Caco-2 (cell line): ENCODE measurements around the gene SIRT2. TPM values are rescaled to one million over a fixed set of nuclear protein-coding genes. Genes with fewer than 3 reads are reported as not detected.

ENCODE experiments used
- BruUV-seq: library from RNA; stranded (reverse); fragments of 400-500 nt; replicated peaks from 2 replicates; lab custom pipeline; 2021; lab: Mats Ljungman, UMichigan
- CTCF ChIA-PET: fragments of 300-600 bp; sonication (Branson Sonifier 250); formaldehyde crosslinking; loops from one replicate; lab custom pipeline; 2022; ENCODE audit warnings: antibody characterized with exemption; lab: Charles Lee
- POLR2A ChIA-PET: fragments of 300-600 bp; sonication (Branson Sonifier 250); formaldehyde crosslinking; loops from one replicate; lab custom pipeline; 2022; ENCODE audit warnings: antibody characterized with exemption; lab: Charles Lee
- DNase-seq, 2 experiments: peaks; one replicate each; pipeline versions ENCODE4 v3.0.0 to v3.0.0-alpha.2; 2020 to 2022
- H3K27me3 ChIP-seq: replicated peaks from 2 replicates; pipeline ENCODE4 v1.6.0; 2011; ENCODE audit warnings: low read length; ENCODE audit not compliant: control insufficient read depth, insufficient read depth
- H3K36me3 ChIP-seq: 2 replicates; pipeline ENCODE4 v1.5.1; 2011; ENCODE audit warnings: low read length; ENCODE audit not compliant: control insufficient read depth, insufficient read depth
- H3K4me1 ChIP-seq: fragments of 250-450 bp; sonication (Bioruptor Pico); 2 replicates; pipeline ENCODE4 v1.5.1; 2020; ENCODE audit warnings: mild to moderate bottlenecking
- H3K4me3 ChIP-seq: 2 replicates; pipeline ENCODE4 v1.5.1; 2011; ENCODE audit warnings: low read depth, mild to moderate bottlenecking, control low read depth, low read length
- H3K9me3 ChIP-seq: fragments of 250-450 bp; sonication (Bioruptor Pico); 2 replicates; pipeline ENCODE4 v1.5.1; 2020; ENCODE audit warnings: mild to moderate bottlenecking, moderate library complexity
- H3K27ac Mint-ChIP-seq: one replicate; pipeline ENCODE4 v1.8.0; 2022; ENCODE audit warnings: mixed read lengths; ENCODE audit not compliant: unreplicated experiment
- H3K27me3 Mint-ChIP-seq: one replicate; pipeline ENCODE4 v1.8.0; 2022; ENCODE audit warnings: mixed read lengths; ENCODE audit not compliant: insufficient read depth, unreplicated experiment
- H3K36me3 Mint-ChIP-seq: one replicate; pipeline ENCODE4 v1.8.0; 2022; ENCODE audit warnings: mild to moderate bottlenecking, mixed read lengths; ENCODE audit not compliant: insufficient read depth, unreplicated experiment
- H3K4me1 Mint-ChIP-seq: one replicate; pipeline ENCODE4 v1.8.0; 2022; ENCODE audit warnings: low read depth, mixed read lengths; ENCODE audit not compliant: unreplicated experiment
- H3K4me3 Mint-ChIP-seq: one replicate; pipeline ENCODE4 v1.8.0; 2022; ENCODE audit warnings: mild to moderate bottlenecking, moderate library complexity, mixed read lengths; ENCODE audit not compliant: unreplicated experiment
- H3K9me3 Mint-ChIP-seq: one replicate; pipeline ENCODE4 v1.8.0; 2022; ENCODE audit warnings: mixed read lengths; ENCODE audit not compliant: unreplicated experiment
- CTCF ChIP-seq, 2 experiments: fragments of 200-600 bp in 1 of 2; IDR thresholded peaks; 1 replicate in 1 of 2; 2 replicates in 1 of 2; pipeline versions ENCODE4 v1.5.1 to v1.8.0; 2011 to 2022; ENCODE audit warnings: antibody characterized with exemption in 1 of 2, control low read depth in 1 of 2, inconsistent platforms in 1 of 2, low read depth in 1 of 2, low read length in 1 of 2, mild to moderate bottlenecking in 1 of 2, moderate library complexity in 1 of 2; ENCODE audit not compliant: insufficient read depth in 1 of 2, severe bottlenecking in 1 of 2, unreplicated experiment in 1 of 2
- intact Hi-C: fragments of 100-400 bp; cut with micrococcal nuclease; formaldehyde crosslinking; loops from one replicate; pipeline ENCODE4 v1.10.0; 2022; ENCODE audit not compliant: unreplicated experiment
- total RNA-seq: library from RNA; stranded (reverse); gene quantifications from 2 replicates; pipeline ENCODE4 v1.2.3, GENCODE V29; 2022

Gene SIRT2
- total RNA-seq, 1 experiment from 2014 or later: 33.3 TPM

- no peak for TF ChIP-seq CTCF (IDR thresholded peaks at IDR 0.05; ENCODE audit: insufficient read depth in 1 of 2, low read depth in 1 of 2, low read length in 1 of 2, severe bottlenecking in 1 of 2, unreplicated experiment in 1 of 2)
- peak; percentile 99 for DNase-seq
- Mint-ChIP-seq H3K27ac (peak within 1 kb of the TSS; percentile 99), H3K36me3 (peaks cover 74% of the 10 kb centered on the region), H3K27me3 (no peaks in the 10 kb centered on the region), H3K9me3 (peaks cover 10% of the 10 kb centered on the region), H3K4me3 (peak within 1 kb of the TSS; percentile 77), H3K4me1 (no peaks in the 10 kb centered on the region)
- BruUV-seq: TSS peak; percentile 86
- ChIA-PET POLR2A (interaction anchor here (0.5 to 1.7 kb wide), 25 partner anchors 10 to 1125 kb away, joined by 3 to 21 read pairs (median 5); partner anchors contain the start of genes ACTN4, ECH1, FAM98C and FBXO17), CTCF (interaction anchor here (0.5 to 3.2 kb wide), 37 partner anchors 9 to 543 kb away, joined by 3 to 24 read pairs (median 5); partner anchors contain the start of genes ECH1, EIF3K, FAM98C and FBXO17)
- Histone ChIP-seq H3K4me1 (0 out of 2 replicates have a peak, but pooled peaks cover 5% of the 10 kb centered on the region), H3K27me3 (no peaks in the 10 kb centered on the region), H3K4me3 (peak within 1 kb of the TSS; percentile 85), H3K36me3 (peaks cover 9% of the 10 kb centered on the region), H3K9me3 (peaks cover 21% of the 10 kb centered on the region)
- intact Hi-C loops: loop anchor here (1.0 to 2.0 kb wide), 5 partner anchors 21 to 194 kb away; partner anchors contain the start of genes ECH1, NFKBIB and SIRT2
Observed at GRCh38 chr19:38930776-38931520, 31.5 kb upstream of the SIRT2 start, which contains the start of gene MRPS12. TSS of gene MRPS12 (plus strand) at chr19:38930944. CDS start at chr19:38931295, 351 bp downstream.

GRCh38 chr19:38929929-38930775 lies 30.7 kb upstream of the SIRT2 start, which contains the start of gene SARS2:
TSS of gene SARS2 (minus strand) at chr19:38930763. CDS start at chr19:38930736, 27 bp downstream.
- Mint-ChIP-seq H3K4me3 (peak within 1 kb of the TSS; percentile 77), H3K27me3 (no peaks in the 10 kb centered on the region), H3K9me3 (peaks cover 10% of the 10 kb centered on the region), H3K36me3 (peaks cover 74% of the 10 kb centered on the region), H3K4me1 (no peaks in the 10 kb centered on the region), H3K27ac (peak within 1 kb of the TSS; percentile 99)
- H3K36me3 ChIP-seq: peaks cover 11% of the 10 kb centered on the region
- peak within 1 kb of the TSS; percentile 85 for H3K4me3 ChIP-seq
- intact Hi-C loops: loop anchor here (1.0 to 2.0 kb wide), 5 partner anchors 22 to 193 kb away; partner anchors contain the start of genes ECH1, NFKBIB and SIRT2
- ChIA-PET CTCF (interaction anchor here (0.5 to 3.2 kb wide), 34 partner anchors 10 to 527 kb away, joined by 3 to 24 read pairs (median 5); partner anchors contain the start of genes ECH1, EIF3K, FAM98C and FBXO17), POLR2A (interaction anchor here (0.5 to 1.7 kb wide), 24 partner anchors 10 to 527 kb away, joined by 3 to 21 read pairs (median 5); partner anchors contain the start of genes ACTN4, ECH1, FAM98C and NFKBIB)
- no TSS peak for BruUV-seq
- H3K27me3 ChIP-seq: no peaks in the 10 kb centered on the region
- 0 out of 2 replicates have a peak, but pooled peaks cover 5% of the 10 kb centered on the region for H3K4me1 ChIP-seq
- DNase-seq: peak; percentile 95
- TF ChIP-seq CTCF (IDR thresholded peaks at IDR 0.05; ENCODE audit: insufficient read depth in 1 of 2, low read depth in 1 of 2, low read length in 1 of 2, severe bottlenecking in 1 of 2, unreplicated experiment in 1 of 2): peak; percentile 98 to 99
- H3K9me3 ChIP-seq: peaks cover 17% of the 10 kb centered on the region
